ENCODE data around the gene UBE2E2.

Gene UBE2E2

GRCh38 chr3:23575697-23576096, 372.6 kb downstream of the UBE2E2 start:
- in situ Hi-C loops (cut with MboI; ENCODE audit: low pct_unique_long_range_greater_than_20kb, low sequenced_read_pairs, unreplicated experiment) = no loop called here
- no peak for DNase-seq (ENCODE audit: low spot score)
- TF ChIP-seq, protein P1, sequence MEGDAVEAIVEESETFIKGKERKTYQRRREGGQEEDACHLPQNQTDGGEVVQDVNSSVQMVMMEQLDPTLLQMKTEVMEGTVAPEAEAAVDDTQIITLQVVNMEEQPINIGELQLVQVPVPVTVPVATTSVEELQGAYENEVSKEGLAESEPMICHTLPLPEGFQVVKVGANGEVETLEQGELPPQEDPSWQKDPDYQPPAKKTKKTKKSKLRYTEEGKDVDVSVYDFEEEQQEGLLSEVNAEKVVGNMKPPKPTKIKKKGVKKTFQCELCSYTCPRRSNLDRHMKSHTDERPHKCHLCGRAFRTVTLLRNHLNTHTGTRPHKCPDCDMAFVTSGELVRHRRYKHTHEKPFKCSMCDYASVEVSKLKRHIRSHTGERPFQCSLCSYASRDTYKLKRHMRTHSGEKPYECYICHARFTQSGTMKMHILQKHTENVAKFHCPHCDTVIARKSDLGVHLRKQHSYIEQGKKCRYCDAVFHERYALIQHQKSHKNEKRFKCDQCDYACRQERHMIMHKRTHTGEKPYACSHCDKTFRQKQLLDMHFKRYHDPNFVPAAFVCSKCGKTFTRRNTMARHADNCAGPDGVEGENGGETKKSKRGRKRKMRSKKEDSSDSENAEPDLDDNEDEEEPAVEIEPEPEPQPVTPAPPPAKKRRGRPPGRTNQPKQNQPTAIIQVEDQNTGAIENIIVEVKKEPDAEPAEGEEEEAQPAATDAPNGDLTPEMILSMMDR (IDR thresholded peaks at IDR 0.05; ENCODE audit: extremely low read depth, insufficient read depth, missing control alignments) = no peak

- TF ChIP-seq, protein P1 (IDR thresholded peaks at IDR 0.05; ENCODE audit: extremely low read depth, insufficient read depth, missing control alignments) = no peak
- in situ Hi-C loops (cut with MboI; ENCODE audit: low pct_unique_long_range_greater_than_20kb, low sequenced_read_pairs, unreplicated experiment) = no loop called here
- DNase-seq (ENCODE audit: low spot score) = no peak
These were observed 373.3 kb downstream of the UBE2E2 start for GRCh38 chr3:23576379-23576959.

DNA sequence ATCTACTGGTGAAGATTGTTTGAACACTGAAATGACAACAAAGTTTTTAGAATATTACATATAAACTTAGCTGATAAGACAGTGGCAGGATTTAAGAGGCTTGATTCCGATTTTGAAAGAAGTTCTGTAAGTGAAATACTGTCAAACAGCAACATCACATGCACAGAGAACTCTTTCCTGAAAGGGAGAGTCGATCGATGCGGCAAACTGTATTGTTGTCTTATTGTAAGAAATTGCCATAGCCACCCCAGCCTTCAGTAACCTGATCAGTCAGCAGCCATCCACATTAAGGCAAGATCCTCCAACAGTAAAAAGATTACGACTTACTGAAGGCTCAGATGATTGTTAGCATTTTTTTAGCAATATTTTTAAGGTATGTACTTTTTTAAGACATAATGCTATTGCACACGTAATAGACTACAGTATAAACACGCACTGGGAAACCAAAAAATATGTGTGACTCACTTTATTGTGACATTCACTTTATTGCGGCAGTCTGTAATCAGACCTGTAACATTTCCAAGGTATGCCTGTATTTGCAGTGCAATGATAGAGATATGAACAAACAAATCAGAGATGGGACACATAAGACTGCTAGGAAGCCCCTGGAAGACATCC, 377.1 kb downstream of the UBE2E2 start:
- in situ Hi-C loops (cut with MboI; ENCODE audit: low pct_unique_long_range_greater_than_20kb, low sequenced_read_pairs, unreplicated experiment) = no loop called here
- TF ChIP-seq, protein P1 (IDR thresholded peaks at IDR 0.05; ENCODE audit: extremely low read depth, insufficient read depth, missing control alignments) = no peak
- no peak for DNase-seq (ENCODE audit: low spot score)

GRCh38 chr3:23583980-23584740, 381.0 kb downstream of the UBE2E2 start:
- in situ Hi-C loops (cut with MboI; ENCODE audit: low pct_unique_long_range_greater_than_20kb, low sequenced_read_pairs, unreplicated experiment) = no loop called here
- TF ChIP-seq, protein P1 (IDR thresholded peaks at IDR 0.05; ENCODE audit: extremely low read depth, insufficient read depth, missing control alignments) = no peak
- no peak for DNase-seq (ENCODE audit: low spot score)

DNA sequence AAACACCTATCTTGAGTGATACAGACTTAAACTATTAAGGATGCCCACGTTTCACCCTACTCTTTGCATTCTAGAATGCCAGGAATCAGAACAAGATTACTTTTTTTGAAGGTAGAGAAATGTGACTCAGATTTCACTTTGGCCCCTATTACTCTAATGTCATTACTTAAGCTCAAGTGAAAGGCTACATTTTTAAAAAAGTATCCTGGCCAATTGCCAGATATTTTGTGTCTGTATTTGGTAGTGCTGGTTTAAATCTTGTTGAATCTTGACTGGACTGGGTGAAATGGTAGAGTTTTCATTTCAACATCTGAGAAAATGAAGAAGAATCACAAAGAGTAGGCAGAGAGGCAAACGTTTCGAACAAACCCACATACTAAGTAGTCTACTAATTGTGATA, 384.4 kb downstream of the UBE2E2 start:
- no peak for DNase-seq (ENCODE audit: low spot score)
- TF ChIP-seq, protein P1 (IDR thresholded peaks at IDR 0.05; ENCODE audit: extremely low read depth, insufficient read depth, missing control alignments) = no peak
- in situ Hi-C loops (cut with MboI; ENCODE audit: low pct_unique_long_range_greater_than_20kb, low sequenced_read_pairs, unreplicated experiment) = no loop called here

DNA sequence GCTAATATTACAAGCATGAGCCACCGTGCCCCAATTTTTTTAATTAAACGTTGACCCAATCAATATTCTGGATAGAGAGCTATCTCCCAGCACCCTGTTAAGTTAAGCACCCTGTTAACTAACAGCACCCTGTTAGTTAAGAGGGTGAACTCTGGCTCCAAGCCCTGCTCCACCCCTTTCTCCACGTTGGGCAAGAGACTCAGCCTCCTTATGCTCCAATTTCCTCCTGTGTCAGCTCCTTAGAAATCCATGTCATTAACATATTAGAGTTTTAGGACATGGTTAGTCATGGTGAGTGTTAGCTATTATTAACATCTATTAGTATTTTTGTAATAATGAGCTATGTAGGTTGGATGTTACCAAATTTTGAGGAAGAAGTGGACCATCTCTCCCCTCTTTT, 385.4 kb downstream of the UBE2E2 start:
- in situ Hi-C loops (cut with MboI; ENCODE audit: low pct_unique_long_range_greater_than_20kb, low sequenced_read_pairs, unreplicated experiment) = no loop called here
- TF ChIP-seq, protein P1 (IDR thresholded peaks at IDR 0.05; ENCODE audit: extremely low read depth, insufficient read depth, missing control alignments) = no peak
- no peak for DNase-seq (ENCODE audit: low spot score)
